ENCODE measurements around the gene CDH13. TPM values are rescaled to one million over a fixed set of nuclear protein-coding genes. Genes with fewer than 3 reads are reported as not detected.

Gene CDH13
- total and polyA plus RNA-seq, 2 of the 8 experiments (the other 6 are each of a cell fraction or from before 2014, with no cell fraction given), result 2.3 to 2.4 TPM

DNA sequence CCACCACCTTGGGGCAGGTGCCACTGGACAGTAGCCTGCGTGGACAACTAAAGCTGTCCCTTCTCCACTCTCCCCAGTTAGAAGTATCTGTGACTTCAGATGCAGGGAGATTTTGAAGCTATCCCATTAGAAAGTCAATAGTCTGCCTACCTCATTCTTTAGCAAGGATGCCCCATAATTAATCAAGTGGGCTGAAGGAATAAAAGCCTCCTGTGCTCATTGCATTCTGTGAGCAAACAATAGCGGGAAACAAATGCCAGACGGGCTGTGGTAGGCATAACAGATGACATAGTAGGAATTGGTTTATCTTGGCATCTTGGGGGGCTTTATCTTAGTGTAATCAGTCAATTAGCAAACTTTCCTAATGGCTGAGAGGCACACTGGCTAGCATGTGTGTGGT is 1084.3 kb downstream of the CDH13 start (continued):
- TF ChIP-seq, protein P1, sequence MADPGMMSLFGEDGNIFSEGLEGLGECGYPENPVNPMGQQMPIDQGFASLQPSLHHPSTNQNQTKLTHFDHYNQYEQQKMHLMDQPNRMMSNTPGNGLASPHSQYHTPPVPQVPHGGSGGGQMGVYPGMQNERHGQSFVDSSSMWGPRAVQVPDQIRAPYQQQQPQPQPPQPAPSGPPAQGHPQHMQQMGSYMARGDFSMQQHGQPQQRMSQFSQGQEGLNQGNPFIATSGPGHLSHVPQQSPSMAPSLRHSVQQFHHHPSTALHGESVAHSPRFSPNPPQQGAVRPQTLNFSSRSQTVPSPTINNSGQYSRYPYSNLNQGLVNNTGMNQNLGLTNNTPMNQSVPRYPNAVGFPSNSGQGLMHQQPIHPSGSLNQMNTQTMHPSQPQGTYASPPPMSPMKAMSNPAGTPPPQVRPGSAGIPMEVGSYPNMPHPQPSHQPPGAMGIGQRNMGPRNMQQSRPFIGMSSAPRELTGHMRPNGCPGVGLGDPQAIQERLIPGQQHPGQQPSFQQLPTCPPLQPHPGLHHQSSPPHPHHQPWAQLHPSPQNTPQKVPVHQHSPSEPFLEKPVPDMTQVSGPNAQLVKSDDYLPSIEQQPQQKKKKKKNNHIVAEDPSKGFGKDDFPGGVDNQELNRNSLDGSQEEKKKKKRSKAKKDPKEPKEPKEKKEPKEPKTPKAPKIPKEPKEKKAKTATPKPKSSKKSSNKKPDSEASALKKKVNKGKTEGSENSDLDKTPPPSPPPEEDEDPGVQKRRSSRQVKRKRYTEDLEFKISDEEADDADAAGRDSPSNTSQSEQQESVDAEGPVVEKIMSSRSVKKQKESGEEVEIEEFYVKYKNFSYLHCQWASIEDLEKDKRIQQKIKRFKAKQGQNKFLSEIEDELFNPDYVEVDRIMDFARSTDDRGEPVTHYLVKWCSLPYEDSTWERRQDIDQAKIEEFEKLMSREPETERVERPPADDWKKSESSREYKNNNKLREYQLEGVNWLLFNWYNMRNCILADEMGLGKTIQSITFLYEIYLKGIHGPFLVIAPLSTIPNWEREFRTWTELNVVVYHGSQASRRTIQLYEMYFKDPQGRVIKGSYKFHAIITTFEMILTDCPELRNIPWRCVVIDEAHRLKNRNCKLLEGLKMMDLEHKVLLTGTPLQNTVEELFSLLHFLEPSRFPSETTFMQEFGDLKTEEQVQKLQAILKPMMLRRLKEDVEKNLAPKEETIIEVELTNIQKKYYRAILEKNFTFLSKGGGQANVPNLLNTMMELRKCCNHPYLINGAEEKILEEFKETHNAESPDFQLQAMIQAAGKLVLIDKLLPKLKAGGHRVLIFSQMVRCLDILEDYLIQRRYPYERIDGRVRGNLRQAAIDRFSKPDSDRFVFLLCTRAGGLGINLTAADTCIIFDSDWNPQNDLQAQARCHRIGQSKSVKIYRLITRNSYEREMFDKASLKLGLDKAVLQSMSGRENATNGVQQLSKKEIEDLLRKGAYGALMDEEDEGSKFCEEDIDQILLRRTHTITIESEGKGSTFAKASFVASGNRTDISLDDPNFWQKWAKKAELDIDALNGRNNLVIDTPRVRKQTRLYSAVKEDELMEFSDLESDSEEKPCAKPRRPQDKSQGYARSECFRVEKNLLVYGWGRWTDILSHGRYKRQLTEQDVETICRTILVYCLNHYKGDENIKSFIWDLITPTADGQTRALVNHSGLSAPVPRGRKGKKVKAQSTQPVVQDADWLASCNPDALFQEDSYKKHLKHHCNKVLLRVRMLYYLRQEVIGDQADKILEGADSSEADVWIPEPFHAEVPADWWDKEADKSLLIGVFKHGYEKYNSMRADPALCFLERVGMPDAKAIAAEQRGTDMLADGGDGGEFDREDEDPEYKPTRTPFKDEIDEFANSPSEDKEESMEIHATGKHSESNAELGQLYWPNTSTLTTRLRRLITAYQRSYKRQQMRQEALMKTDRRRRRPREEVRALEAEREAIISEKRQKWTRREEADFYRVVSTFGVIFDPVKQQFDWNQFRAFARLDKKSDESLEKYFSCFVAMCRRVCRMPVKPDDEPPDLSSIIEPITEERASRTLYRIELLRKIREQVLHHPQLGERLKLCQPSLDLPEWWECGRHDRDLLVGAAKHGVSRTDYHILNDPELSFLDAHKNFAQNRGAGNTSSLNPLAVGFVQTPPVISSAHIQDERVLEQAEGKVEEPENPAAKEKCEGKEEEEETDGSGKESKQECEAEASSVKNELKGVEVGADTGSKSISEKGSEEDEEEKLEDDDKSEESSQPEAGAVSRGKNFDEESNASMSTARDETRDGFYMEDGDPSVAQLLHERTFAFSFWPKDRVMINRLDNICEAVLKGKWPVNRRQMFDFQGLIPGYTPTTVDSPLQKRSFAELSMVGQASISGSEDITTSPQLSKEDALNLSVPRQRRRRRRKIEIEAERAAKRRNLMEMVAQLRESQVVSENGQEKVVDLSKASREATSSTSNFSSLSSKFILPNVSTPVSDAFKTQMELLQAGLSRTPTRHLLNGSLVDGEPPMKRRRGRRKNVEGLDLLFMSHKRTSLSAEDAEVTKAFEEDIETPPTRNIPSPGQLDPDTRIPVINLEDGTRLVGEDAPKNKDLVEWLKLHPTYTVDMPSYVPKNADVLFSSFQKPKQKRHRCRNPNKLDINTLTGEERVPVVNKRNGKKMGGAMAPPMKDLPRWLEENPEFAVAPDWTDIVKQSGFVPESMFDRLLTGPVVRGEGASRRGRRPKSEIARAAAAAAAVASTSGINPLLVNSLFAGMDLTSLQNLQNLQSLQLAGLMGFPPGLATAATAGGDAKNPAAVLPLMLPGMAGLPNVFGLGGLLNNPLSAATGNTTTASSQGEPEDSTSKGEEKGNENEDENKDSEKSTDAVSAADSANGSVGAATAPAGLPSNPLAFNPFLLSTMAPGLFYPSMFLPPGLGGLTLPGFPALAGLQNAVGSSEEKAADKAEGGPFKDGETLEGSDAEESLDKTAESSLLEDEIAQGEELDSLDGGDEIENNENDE (IDR thresholded peaks at IDR 0.05; ENCODE audit: insufficient replicate concordance, low read length), result no peak
- TF ChIP-seq KDM5A (IDR thresholded peaks at IDR 0.05; ENCODE audit: low read length) (no peak), CBX8 (IDR thresholded peaks at IDR 0.05; ENCODE audit: borderline replicate concordance, low read depth, low read length) (no peak), MAFK (IDR thresholded peaks at IDR 0.05; ENCODE audit: low read depth, low read length) (no peak), CTBP2 (IDR thresholded peaks at IDR 0.05; ENCODE audit: borderline replicate concordance, insufficient read depth, insufficient read length, low read length) (no peak), KDM1A (IDR thresholded peaks at IDR 0.05; ENCODE audit: borderline replicate concordance, low read length) (no peak)
